Kasumi-1 (cell line): ENCODE measurements around the gene RASGEF1B.
"Not testable (repeated sequence)": the region's sequence is repeated elsewhere in the genome, so short reads cannot be mapped to it uniquely, and the experiment has no call there.

Experiments
- DNase-seq, 2 experiments: peaks; one replicate each; lab custom pipeline; 2025; lab: John Stamatoyannopoulos, UW

The RASGEF1B gene

GRCh38 chr4:81498046-81498445 is 26.3 kb upstream of the RASGEF1B start:
- no peak for DNase-seq

GRCh38 chr4:81495345-81495744 is 23.6 kb upstream of the RASGEF1B start:
- no peak for DNase-seq

GRCh38 chr4:81494031-81494431 is 22.3 kb upstream of the RASGEF1B start:
- DNase-seq: peak; percentile 67 to 68

GRCh38 chr4:81492606-81493230 is 21.0 kb upstream of the RASGEF1B start:
- DNase-seq: no peak

GRCh38 chr4:81491943-81492342 is 20.2 kb upstream of the RASGEF1B start:
- DNase-seq: peak; percentile 90 to 92

GRCh38 chr4:81490403-81491160 is 18.9 kb upstream of the RASGEF1B start:
- peak; percentile 37 to 62 for DNase-seq

- DNase-seq: no peak
These were observed 14.8 kb upstream of the RASGEF1B start for GRCh38 chr4:81486502-81486901.

GRCh38 chr4:81485310-81485980 is 13.7 kb upstream of the RASGEF1B start:
- no peak for DNase-seq

GRCh38 chr4:81482326-81482725 is 10.6 kb upstream of the RASGEF1B start:
- DNase-seq: peak; percentile 56 to 61

GRCh38 chr4:81481151-81481550 is 9.4 kb upstream of the RASGEF1B start:
- DNase-seq: no peak

- not testable (repeated sequence) for DNase-seq
These were observed 7.9 kb upstream of the RASGEF1B start for GRCh38 chr4:81479573-81479972.

GRCh38 chr4:81473331-81474265 is 1.9 kb upstream of the RASGEF1B start:
- DNase-seq: not testable (repeated sequence)

GRCh38 chr4:81472281-81473182 is 825 bp upstream of the RASGEF1B start:
- peak; percentile 61 to 69 for DNase-seq

GRCh38 chr4:81471298-81471587 is 464 bp downstream of the RASGEF1B start:
- no peak for DNase-seq

GRCh38 chr4:81470456-81471297 is 1.0 kb downstream of the RASGEF1B start:
- DNase-seq: peak in 1 of 2 experiments; percentile 36

GRCh38 chr4:81469781-81470455 is 1.8 kb downstream of the RASGEF1B start:
- DNase-seq: no peak

GRCh38 chr4:81468678-81469077 is 3.0 kb downstream of the RASGEF1B start:
- DNase-seq: no peak

- DNase-seq: no peak
These were observed 4.1 kb downstream of the RASGEF1B start for GRCh38 chr4:81467672-81467964.

- DNase-seq: peak; percentile 73 to 85
These were observed 4.7 kb downstream of the RASGEF1B start for GRCh38 chr4:81466841-81467671.
